Liver (tissue), 3 donors: Measurements from ENCODE around the gene IQCM.

Experiments used
- ATF3 ChIP-seq: IDR thresholded peaks from 2 replicates; pipeline ENCODE4 v1.6.1; 2016; ENCODE audit warnings: antibody characterized with exemption
- CTCF ChIP-seq: fragments of 150-350 bp; IDR thresholded peaks from 2 replicates; pipeline ENCODE4 v1.5.1; 2017; ENCODE audit warnings: improper control_type of control experiment, low read depth, low read length; ENCODE audit not compliant: missing input control
- EGR1 ChIP-seq, 2 donors: IDR thresholded peaks; 2 replicates each; pipeline ENCODE4 v1.6.1; 2016 to 2018; ENCODE audit warnings: antibody characterized with exemption in 2 of 2, low read depth in 2 of 2
- FOXA2 ChIP-seq: IDR thresholded peaks from 2 replicates; pipeline ENCODE4 v1.6.1; 2016; ENCODE audit warnings: antibody characterized with exemption
- GABPA ChIP-seq, 2 donors: IDR thresholded peaks in 1 of 2; conservative IDR thresholded peaks in 1 of 2; 2 replicates each; pipeline ENCODE4 v1.6.1; 2016; ENCODE audit warnings: antibody characterized with exemption in 2 of 2, mild to moderate bottlenecking in 1 of 2, moderate library complexity in 1 of 2
- MAX ChIP-seq: IDR thresholded peaks from 2 replicates; pipeline ENCODE4 v1.6.1; 2016; ENCODE audit warnings: antibody characterized with exemption
- NR2F2 ChIP-seq: IDR thresholded peaks from 2 replicates; pipeline ENCODE4 v1.6.1; 2016; ENCODE audit warnings: antibody characterized with exemption
- RAD21 ChIP-seq, 2 donors: IDR thresholded peaks; 2 replicates each; pipeline ENCODE4 v1.6.1; 2016; ENCODE audit warnings: antibody characterized with exemption in 2 of 2, mild to moderate bottlenecking in 2 of 2
- REST ChIP-seq: IDR thresholded peaks from 2 replicates; pipeline ENCODE4 v1.6.1; 2016; ENCODE audit warnings: antibody characterized with exemption, mild to moderate bottlenecking
- SP1 ChIP-seq: IDR thresholded peaks from 2 replicates; pipeline ENCODE4 v1.6.1; 2018; ENCODE audit warnings: antibody characterized with exemption, mild to moderate bottlenecking
- TAF1 ChIP-seq: conservative IDR thresholded peaks from 2 replicates; pipeline ENCODE4 v1.6.1; 2016; ENCODE audit warnings: antibody characterized with exemption, mild to moderate bottlenecking
- YY1 ChIP-seq: IDR thresholded peaks from 2 replicates; pipeline ENCODE4 v1.6.1; 2016; ENCODE audit warnings: antibody characterized with exemption, mild to moderate bottlenecking
- donor health status: healthy.
- donor health status: healthy.

- TF ChIP-seq CTCF (no peak), RAD21 (IDR thresholded peaks at IDR 0.05) (no peak), SP1 (no peak), TAF1 (no peak), NR2F2 (no peak), GABPA (IDR thresholded peaks at IDR 0.05 in 1 of 2, conservative IDR thresholded peaks at IDR 0.05 in 1 of 2) (no peak), ATF3 (no peak), FOXA2 (no peak), YY1 (no peak), MAX (no peak), REST (no peak), EGR1 (IDR thresholded peaks at IDR 0.05; ENCODE audit: low read depth in 2 of 2) (no peak)
Measured at GRCh38 chr4:149512501-149512900, 303.1 kb downstream of the IQCM start.
